COLO829 (cell line): ENCODE data around the gene GNGT2.

Experiments
- DNase-seq: peaks from one replicate; pipeline ENCODE4 v3.0.0; 2012; ENCODE audit warnings: low spot score

The GNGT2 gene

GRCh38 chr17:49210158-49211029 lies at the start of gene GNGT2, which contains the start of gene ABI3:
Gene GNGT2, minus strand, starts transcription at chr17:49210574. Its CDS starts 3,152 bp downstream, at chr17:49207422.
Gene ABI3, plus strand, starts transcription at chr17:49210707. Its CDS starts 18 bp downstream, at chr17:49210725.
- no peak for DNase-seq

GRCh38 chr17:49259663-49260010 lies 49.3 kb upstream of the GNGT2 start:
- no peak for DNase-seq

- DNase-seq = no peak
Observed at GRCh38 chr17:49258394-49258793, 48.0 kb upstream of the GNGT2 start.

- no peak for DNase-seq
Observed at GRCh38 chr17:49255125-49255524, 44.8 kb upstream of the GNGT2 start.

GRCh38 chr17:49254066-49254465 lies 43.7 kb upstream of the GNGT2 start:
- no peak for DNase-seq

GRCh38 chr17:49252148-49252695 lies 41.8 kb upstream of the GNGT2 start:
- no peak for DNase-seq

GRCh38 chr17:49249890-49250522 lies 39.6 kb upstream of the GNGT2 start:
- no peak for DNase-seq

GRCh38 chr17:49249292-49249794 lies 39.0 kb upstream of the GNGT2 start:
- no peak for DNase-seq

GRCh38 chr17:49247944-49248343 lies 37.6 kb upstream of the GNGT2 start:
- DNase-seq = no peak

- no peak for DNase-seq
Observed at GRCh38 chr17:49244839-49245238, 34.5 kb upstream of the GNGT2 start.

- no peak for DNase-seq
Observed at GRCh38 chr17:49242813-49243212, 32.4 kb upstream of the GNGT2 start.

GRCh38 chr17:49241692-49242397 lies 31.5 kb upstream of the GNGT2 start:
- DNase-seq = no peak

GRCh38 chr17:49241040-49241439 lies 30.7 kb upstream of the GNGT2 start:
- DNase-seq = no peak

GRCh38 chr17:49240619-49241018 lies 30.2 kb upstream of the GNGT2 start:
- no peak for DNase-seq

- no peak for DNase-seq
Observed at GRCh38 chr17:49239963-49240362, 29.6 kb upstream of the GNGT2 start.

GRCh38 chr17:49235896-49236295 lies 25.5 kb upstream of the GNGT2 start:
- no peak for DNase-seq

GRCh38 chr17:49234509-49235080 lies 24.2 kb upstream of the GNGT2 start:
- DNase-seq = no peak

GRCh38 chr17:49231563-49231894 lies 21.2 kb upstream of the GNGT2 start:
- no peak for DNase-seq

GRCh38 chr17:49230636-49231562 lies 20.5 kb upstream of the GNGT2 start, which contains the start of gene PHOSPHO1:
Gene PHOSPHO1, minus strand, starts transcription at chr17:49230787. Its CDS starts 4,096 bp downstream, at chr17:49226691.
- peak; percentile 85 for DNase-seq

GRCh38 chr17:49229805-49230600 lies 19.6 kb upstream of the GNGT2 start:
- DNase-seq = no peak
